Measurements from ENCODE around the gene NFATC1. TPM values are rescaled to one million over a fixed set of nuclear protein-coding genes. Genes with fewer than 3 reads are reported as not detected.
A peak's percentile ranks its signal among the peaks of the same experiment; 100 is the strongest.

The NFATC1 gene
- total and polyA plus RNA-seq, 2 donors (not counting 1 experiment from before 2014, with no cell fraction given), result 0.92 to 4.3 TPM

- DNase-seq (ENCODE audit: low read depth in 2 of 2), result no peak
- no peak overlapping the region for H3K9ac ChIP-seq (ENCODE audit: insufficient read depth, low read length)
- H3K36me3 ChIP-seq (ENCODE audit: control insufficient read depth, insufficient read depth, low read length), result no peaks in the 10 kb centered on the region
- H4K20me1 ChIP-seq (ENCODE audit: control insufficient read depth, extremely low read depth, insufficient read depth, low read length), result no peaks in the 10 kb centered on the region
- H3K27me3 ChIP-seq (ENCODE audit: control insufficient read depth, insufficient read depth, low read length), result peaks cover 3% of the 10 kb centered on the region
- H3K27ac ChIP-seq (ENCODE audit: insufficient read depth, low read length), result no peak overlapping the region
- H2AFZ ChIP-seq (ENCODE audit: low read length), result no peak overlapping the region
- H3K4me3 ChIP-seq (replicated peaks in 1 of 4; ENCODE audit: control extremely low read depth in 1 of 4, insufficient read depth in 1 of 4, low read depth in 3 of 4, low read length in 4 of 4), result no peak overlapping the region
- TF ChIP-seq EZH2 (IDR thresholded peaks at IDR 0.05; ENCODE audit: low read length, missing control alignments), result no peak
- no peak for TF ChIP-seq CTCF (conservative IDR thresholded peaks at IDR 0.05 in 1 of 2, IDR thresholded peaks at IDR 0.05 in 1 of 2; ENCODE audit: low read depth in 1 of 2, low read length in 2 of 2)
- H3K4me2 ChIP-seq (ENCODE audit: extremely low read depth, insufficient read depth, low read length), result no peak overlapping the region
- no peaks in the 10 kb centered on the region for H3K9me3 ChIP-seq (ENCODE audit: control insufficient read depth, insufficient read depth, low read depth, low read length)
- peaks cover 3% of the 10 kb centered on the region for H3K4me1 ChIP-seq (ENCODE audit: control insufficient read depth, extremely low read depth, insufficient read depth, low read length)
- H3K79me2 ChIP-seq (ENCODE audit: control insufficient read depth, insufficient read depth, low read length), result no peaks in the 10 kb centered on the region
Measured at GRCh38 chr18:79395308-79395640, 456 bp upstream of the NFATC1 start.

- H4K20me1 ChIP-seq (ENCODE audit: control insufficient read depth, extremely low read depth, insufficient read depth, low read length), result no peaks in the 10 kb centered on the region
- H3K9ac ChIP-seq (ENCODE audit: insufficient read depth, low read length), result no peak overlapping the region
- H3K27ac ChIP-seq (ENCODE audit: insufficient read depth, low read length), result no peak overlapping the region
- no peak for TF ChIP-seq EZH2 (IDR thresholded peaks at IDR 0.05; ENCODE audit: low read length, missing control alignments)
- no peak for TF ChIP-seq CTCF (conservative IDR thresholded peaks at IDR 0.05 in 1 of 2, IDR thresholded peaks at IDR 0.05 in 1 of 2; ENCODE audit: low read depth in 1 of 2, low read length in 2 of 2)
- no peak overlapping the region for H2AFZ ChIP-seq (ENCODE audit: low read length)
- H3K4me2 ChIP-seq (ENCODE audit: extremely low read depth, insufficient read depth, low read length), result peak overlapping the region; percentile 48
- H3K36me3 ChIP-seq (ENCODE audit: control insufficient read depth, insufficient read depth, low read length), result no peaks in the 10 kb centered on the region
- peaks cover 3% of the 10 kb centered on the region for H3K4me1 ChIP-seq (ENCODE audit: control insufficient read depth, extremely low read depth, insufficient read depth, low read length)
- no peaks in the 10 kb centered on the region for H3K27me3 ChIP-seq (ENCODE audit: control insufficient read depth, insufficient read depth, low read length)
- DNase-seq (ENCODE audit: low read depth in 2 of 2), result peak; percentile 31 to 59
- H3K79me2 ChIP-seq (ENCODE audit: control insufficient read depth, insufficient read depth, low read length), result no peaks in the 10 kb centered on the region
- peak overlapping the region in 1 of 4 experiments; percentile 37 for H3K4me3 ChIP-seq (replicated peaks in 1 of 4; ENCODE audit: control extremely low read depth in 1 of 4, insufficient read depth in 1 of 4, low read depth in 3 of 4, low read length in 4 of 4)
- no peaks in the 10 kb centered on the region for H3K9me3 ChIP-seq (ENCODE audit: control insufficient read depth, insufficient read depth, low read depth, low read length)
Measured at GRCh38 chr18:79396431-79397246, 909 bp downstream of the NFATC1 start.

- no peak for TF ChIP-seq EZH2 (IDR thresholded peaks at IDR 0.05; ENCODE audit: low read length, missing control alignments)
- TF ChIP-seq CTCF (conservative IDR thresholded peaks at IDR 0.05 in 1 of 2, IDR thresholded peaks at IDR 0.05 in 1 of 2; ENCODE audit: low read depth in 1 of 2, low read length in 2 of 2), result no peak
- H3K27me3 ChIP-seq (ENCODE audit: control insufficient read depth, insufficient read depth, low read length), result no peaks in the 10 kb centered on the region
- no peaks in the 10 kb centered on the region for H3K9me3 ChIP-seq (ENCODE audit: control insufficient read depth, insufficient read depth, low read depth, low read length)
- H4K20me1 ChIP-seq (ENCODE audit: control insufficient read depth, extremely low read depth, insufficient read depth, low read length), result no peaks in the 10 kb centered on the region
- H3K79me2 ChIP-seq (ENCODE audit: control insufficient read depth, insufficient read depth, low read length), result no peaks in the 10 kb centered on the region
- H2AFZ ChIP-seq (ENCODE audit: low read length), result no peak overlapping the region
- no peak for DNase-seq (ENCODE audit: low read depth in 2 of 2)
- no peaks in the 10 kb centered on the region for H3K36me3 ChIP-seq (ENCODE audit: control insufficient read depth, insufficient read depth, low read length)
- H3K4me2 ChIP-seq (ENCODE audit: extremely low read depth, insufficient read depth, low read length), result no peak overlapping the region
- no peak overlapping the region for H3K4me3 ChIP-seq (replicated peaks in 1 of 4; ENCODE audit: control extremely low read depth in 1 of 4, insufficient read depth in 1 of 4, low read depth in 3 of 4, low read length in 4 of 4)
- peaks cover 3% of the 10 kb centered on the region for H3K4me1 ChIP-seq (ENCODE audit: control insufficient read depth, extremely low read depth, insufficient read depth, low read length)
- no peak overlapping the region for H3K9ac ChIP-seq (ENCODE audit: insufficient read depth, low read length)
- no peak overlapping the region for H3K27ac ChIP-seq (ENCODE audit: insufficient read depth, low read length)
Measured at GRCh38 chr18:79397247-79397829, 1.6 kb downstream of the NFATC1 start.
